ENCODE data around the gene RPLP2.

DNA sequence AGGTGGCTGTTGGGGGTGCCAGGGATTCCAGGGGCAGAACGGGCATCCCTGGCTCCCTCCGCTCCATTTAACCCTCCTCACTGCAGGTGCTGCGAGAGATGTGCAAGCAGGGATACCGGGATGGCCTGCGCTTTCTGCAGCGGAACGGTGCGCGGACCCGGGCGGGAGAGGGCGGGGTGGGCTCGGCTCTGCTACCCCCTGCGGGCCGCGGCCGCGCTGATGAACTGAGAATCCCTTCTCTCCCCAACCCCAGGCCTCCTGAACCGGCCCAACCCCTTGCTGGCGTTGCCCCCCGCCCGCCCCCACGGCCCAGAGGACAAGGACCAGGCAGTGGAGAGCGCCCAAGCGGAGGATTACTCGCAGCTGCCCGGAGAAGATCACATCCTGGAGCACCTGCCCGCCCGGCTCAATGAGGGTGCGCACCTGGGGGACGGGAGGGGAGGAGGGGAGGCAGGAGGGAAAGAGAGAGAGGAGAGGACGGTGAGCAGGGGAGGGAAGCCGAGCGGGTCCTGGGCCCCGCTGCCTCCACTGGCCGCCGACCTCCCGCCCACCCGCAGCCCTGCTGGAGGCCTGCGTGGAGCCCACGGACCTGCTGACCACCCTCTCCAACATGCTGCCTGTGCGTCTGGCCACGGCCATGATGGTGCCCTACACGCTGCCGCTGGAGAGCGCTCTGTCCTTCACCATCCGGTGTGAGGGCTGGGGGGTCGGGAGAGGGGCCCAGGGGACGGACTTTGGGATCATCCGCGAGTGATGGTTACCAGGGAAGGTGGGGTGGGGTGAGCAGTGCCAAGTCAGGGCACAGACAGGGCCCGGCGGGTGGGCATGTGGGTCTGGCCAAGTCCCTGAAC, 13.9 kb downstream of the RPLP2 start:
- TF ChIP-seq, protein P1, sequence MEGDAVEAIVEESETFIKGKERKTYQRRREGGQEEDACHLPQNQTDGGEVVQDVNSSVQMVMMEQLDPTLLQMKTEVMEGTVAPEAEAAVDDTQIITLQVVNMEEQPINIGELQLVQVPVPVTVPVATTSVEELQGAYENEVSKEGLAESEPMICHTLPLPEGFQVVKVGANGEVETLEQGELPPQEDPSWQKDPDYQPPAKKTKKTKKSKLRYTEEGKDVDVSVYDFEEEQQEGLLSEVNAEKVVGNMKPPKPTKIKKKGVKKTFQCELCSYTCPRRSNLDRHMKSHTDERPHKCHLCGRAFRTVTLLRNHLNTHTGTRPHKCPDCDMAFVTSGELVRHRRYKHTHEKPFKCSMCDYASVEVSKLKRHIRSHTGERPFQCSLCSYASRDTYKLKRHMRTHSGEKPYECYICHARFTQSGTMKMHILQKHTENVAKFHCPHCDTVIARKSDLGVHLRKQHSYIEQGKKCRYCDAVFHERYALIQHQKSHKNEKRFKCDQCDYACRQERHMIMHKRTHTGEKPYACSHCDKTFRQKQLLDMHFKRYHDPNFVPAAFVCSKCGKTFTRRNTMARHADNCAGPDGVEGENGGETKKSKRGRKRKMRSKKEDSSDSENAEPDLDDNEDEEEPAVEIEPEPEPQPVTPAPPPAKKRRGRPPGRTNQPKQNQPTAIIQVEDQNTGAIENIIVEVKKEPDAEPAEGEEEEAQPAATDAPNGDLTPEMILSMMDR (tag by site-specific recombination; IDR thresholded peaks at IDR 0.05), result no peak
- TF ChIP-seq, protein P2, sequence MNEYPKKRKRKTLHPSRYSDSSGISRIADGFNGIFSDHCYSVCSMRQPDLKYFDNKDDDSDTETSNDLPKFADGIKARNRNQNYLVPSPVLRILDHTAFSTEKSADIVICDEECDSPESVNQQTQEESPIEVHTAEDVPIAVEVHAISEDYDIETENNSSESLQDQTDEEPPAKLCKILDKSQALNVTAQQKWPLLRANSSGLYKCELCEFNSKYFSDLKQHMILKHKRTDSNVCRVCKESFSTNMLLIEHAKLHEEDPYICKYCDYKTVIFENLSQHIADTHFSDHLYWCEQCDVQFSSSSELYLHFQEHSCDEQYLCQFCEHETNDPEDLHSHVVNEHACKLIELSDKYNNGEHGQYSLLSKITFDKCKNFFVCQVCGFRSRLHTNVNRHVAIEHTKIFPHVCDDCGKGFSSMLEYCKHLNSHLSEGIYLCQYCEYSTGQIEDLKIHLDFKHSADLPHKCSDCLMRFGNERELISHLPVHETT (tag by site-specific recombination; IDR thresholded peaks at IDR 0.05), result no peak
- no peak for TF ChIP-seq ZNF48 (tag by site-specific recombination; IDR thresholded peaks at IDR 0.05)
- no peak for TF ChIP-seq ZBTB7A (tag by site-specific recombination; IDR thresholded peaks at IDR 0.05; ENCODE audit: low read depth)
- no peak for TF ChIP-seq ZNF366 (tag by site-specific recombination; conservative IDR thresholded peaks at IDR 0.05)
- TF ChIP-seq ZNF335 (tag by site-specific recombination; conservative IDR thresholded peaks at IDR 0.05), result no peak
- TF ChIP-seq SETDB1 (IDR thresholded peaks at IDR 0.05; ENCODE audit: insufficient read length, low read length), result no peak
- no peak for TF ChIP-seq ZNF324 (tag by site-specific recombination; IDR thresholded peaks at IDR 0.05)
- TF ChIP-seq ZNF585B (tag by site-specific recombination; IDR thresholded peaks at IDR 0.05), result no peak
- TF ChIP-seq, protein P3, sequence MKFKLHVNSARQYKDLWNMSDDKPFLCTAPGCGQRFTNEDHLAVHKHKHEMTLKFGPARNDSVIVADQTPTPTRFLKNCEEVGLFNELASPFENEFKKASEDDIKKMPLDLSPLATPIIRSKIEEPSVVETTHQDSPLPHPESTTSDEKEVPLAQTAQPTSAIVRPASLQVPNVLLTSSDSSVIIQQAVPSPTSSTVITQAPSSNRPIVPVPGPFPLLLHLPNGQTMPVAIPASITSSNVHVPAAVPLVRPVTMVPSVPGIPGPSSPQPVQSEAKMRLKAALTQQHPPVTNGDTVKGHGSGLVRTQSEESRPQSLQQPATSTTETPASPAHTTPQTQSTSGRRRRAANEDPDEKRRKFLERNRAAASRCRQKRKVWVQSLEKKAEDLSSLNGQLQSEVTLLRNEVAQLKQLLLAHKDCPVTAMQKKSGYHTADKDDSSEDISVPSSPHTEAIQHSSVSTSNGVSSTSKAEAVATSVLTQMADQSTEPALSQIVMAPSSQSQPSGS (tag by site-specific recombination; IDR thresholded peaks at IDR 0.05; ENCODE audit: low read depth), result no peak
- TF ChIP-seq MEIS1 (CRISPR knock-in tag; IDR thresholded peaks at IDR 0.05; ENCODE audit: borderline replicate concordance), result no peak
- TF ChIP-seq SP2 (tag by site-specific recombination; IDR thresholded peaks at IDR 0.05), result no peak
- TF ChIP-seq KLF16 (tag by site-specific recombination; IDR thresholded peaks at IDR 0.05), result no peak

All from HEK293 (cell line).